HG02970 (cell line): Measurements from ENCODE around the gene KIF1B.
"Not testable (repeated sequence)": the region's sequence is repeated elsewhere in the genome, so short reads cannot be mapped to it uniquely, and the experiment has no call there.

ENCODE experiments used
- ATAC-seq: cut with Tn5 transposase; IDR thresholded peaks from one replicate; pipeline ENCODE4 v1.9.1; 2021; ENCODE audit warnings: mild to moderate bottlenecking, moderate library complexity, moderate number of reproducible peaks; ENCODE audit not compliant: unreplicated experiment, low FRiP score

Gene KIF1B

DNA sequence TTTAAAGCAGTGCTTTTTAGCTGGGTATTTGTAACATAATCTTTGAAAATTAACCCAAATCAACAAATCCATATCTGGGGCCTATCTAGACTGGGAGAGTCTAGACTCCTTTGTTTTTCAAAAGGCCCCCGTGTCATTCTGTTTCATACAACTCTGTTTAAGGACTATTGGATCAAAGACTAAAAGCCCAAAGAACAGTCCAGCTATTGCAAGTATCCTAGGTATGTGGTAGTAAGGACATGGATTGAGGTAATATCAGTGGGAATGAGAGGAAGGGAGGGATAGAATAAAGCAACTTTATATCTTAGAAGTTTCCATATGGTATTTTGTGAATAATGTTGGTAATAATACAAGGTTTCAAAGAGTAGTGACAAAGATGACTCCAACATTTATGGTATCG is 18.2 kb downstream of the KIF1B start:
- ATAC-seq, result no peak

DNA sequence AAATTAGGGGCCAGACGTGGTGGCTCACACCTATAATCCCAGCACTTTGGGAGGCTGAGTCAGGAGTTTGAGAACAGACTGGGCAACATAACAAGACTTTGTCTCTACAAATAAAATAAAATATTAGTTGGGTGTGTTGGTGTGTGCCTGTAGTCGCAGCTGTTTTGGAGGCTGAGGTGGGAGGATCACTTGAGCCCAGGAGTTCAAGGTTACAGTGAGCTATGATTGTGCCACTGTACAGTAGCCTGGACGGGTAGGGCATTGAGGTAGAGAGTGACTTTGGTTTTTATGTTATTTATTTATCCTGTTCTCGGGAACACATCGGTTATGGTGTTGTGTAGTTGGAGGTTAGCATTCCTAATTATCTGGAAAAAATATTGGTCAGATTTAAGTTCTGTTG is 19.5 kb downstream of the KIF1B start:
- no peak for ATAC-seq

- ATAC-seq, result no peak
Measured at GRCh38 chr1:10232163-10232562, 21.8 kb downstream of the KIF1B start.

- no peak for ATAC-seq
Measured at GRCh38 chr1:10236405-10237156, 26.2 kb downstream of the KIF1B start.

DNA sequence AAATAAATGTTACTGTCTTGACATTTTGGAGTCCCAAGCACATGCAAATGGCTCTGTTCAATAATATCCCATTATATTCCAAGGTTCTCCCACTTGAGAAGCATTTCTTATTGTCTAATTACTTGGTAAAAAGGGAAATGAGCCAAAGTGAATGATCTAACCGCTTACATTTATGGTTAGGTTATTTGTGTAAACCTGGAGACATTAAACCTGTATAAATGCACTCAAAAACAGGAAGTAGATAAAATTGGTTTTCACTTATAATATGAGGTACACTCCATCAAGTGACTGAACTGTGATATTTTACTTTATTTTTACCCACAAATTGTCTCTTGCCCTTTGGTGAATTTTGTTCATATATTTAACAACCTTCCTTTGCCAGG is 26.8 kb downstream of the KIF1B start:
- ATAC-seq, result no peak

- no peak for ATAC-seq
Measured at GRCh38 chr1:10242135-10242534, 31.8 kb downstream of the KIF1B start.

DNA sequence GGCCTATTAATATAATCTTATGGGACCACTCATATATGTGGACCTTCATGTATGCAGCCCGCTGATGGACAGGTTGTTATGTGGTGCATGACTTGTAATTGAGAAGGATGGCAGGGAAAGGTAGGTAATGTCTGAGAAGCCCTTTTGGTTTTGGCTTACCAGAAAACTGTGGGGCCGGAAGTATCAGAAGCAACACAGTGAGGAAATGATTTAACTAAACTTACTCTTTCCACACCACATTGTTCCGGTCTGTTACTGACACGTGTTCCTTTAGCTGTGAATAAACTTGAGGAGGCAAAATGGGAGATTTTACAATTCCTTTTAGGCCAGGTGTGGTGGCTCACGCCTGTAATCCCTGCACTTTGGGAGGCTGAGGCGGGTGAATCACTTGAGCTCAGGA is 32.4 kb downstream of the KIF1B start:
- ATAC-seq, result no peak

- no peak for ATAC-seq
Measured at GRCh38 chr1:10245674-10246073, 35.3 kb downstream of the KIF1B start.

- ATAC-seq, result no peak
Measured at GRCh38 chr1:10249808-10250457, 39.6 kb downstream of the KIF1B start.

GRCh38 chr1:10250663-10251062 is 40.3 kb downstream of the KIF1B start:
- ATAC-seq, result no peak

DNA sequence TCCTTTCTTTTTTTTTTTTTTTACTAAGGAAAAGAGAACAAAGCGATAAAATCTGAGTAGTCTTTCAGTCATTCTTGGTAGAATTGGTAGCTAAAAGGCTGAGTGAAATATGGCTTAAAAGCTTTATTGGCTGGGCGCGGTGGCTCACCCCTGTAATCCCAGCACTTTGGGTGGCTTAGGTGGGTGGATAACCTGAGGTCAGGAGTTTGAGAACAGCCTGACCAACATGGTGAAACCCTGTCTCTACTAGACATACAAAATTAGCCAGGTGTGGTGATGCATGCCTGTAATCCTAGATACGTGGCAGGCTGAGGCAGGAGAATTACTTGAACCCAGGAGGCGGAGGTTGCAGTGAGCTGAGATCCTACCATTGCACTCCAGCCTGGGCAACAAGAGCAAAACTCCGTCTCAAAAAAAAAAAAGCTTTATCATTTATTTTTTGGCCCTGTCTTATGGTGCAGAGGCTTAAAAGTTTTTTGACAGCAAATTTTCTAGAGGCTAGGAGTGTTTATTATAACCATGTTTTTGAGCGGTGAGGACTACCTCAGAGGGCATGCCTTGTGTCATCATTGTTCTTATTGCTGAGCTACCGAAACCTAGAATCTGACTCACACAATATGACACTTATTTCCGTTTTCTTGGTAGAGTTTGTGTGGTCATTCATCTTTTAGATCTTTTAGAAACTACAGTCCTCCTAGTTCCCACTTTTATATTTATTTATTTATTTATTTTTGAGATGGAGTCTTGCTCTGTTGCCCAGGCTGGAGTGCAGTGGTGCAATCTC is 41.1 kb downstream of the KIF1B start:
- not testable (repeated sequence) for ATAC-seq

GRCh38 chr1:10252508-10252907 is 42.1 kb downstream of the KIF1B start:
- ATAC-seq, result no peak

DNA sequence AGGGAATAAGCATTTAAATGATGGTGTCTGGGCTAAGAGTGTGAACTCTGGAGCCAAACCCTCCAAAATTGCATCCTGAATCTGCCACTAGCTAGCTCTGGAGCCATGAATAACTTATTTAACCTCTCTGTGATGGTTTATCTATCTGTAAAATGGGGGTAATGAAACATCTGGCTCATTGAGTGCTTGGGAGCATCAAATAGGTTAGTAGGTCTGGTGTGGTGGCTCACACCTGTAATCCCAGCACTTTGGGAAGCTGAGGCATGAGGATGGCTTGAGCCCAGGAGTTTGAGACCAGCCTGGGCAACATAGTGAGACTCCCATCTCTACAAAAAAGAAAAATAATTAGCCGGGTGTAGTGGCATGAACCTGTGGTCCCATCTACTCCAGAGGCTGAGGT is 42.8 kb downstream of the KIF1B start:
- ATAC-seq, result no peak

DNA sequence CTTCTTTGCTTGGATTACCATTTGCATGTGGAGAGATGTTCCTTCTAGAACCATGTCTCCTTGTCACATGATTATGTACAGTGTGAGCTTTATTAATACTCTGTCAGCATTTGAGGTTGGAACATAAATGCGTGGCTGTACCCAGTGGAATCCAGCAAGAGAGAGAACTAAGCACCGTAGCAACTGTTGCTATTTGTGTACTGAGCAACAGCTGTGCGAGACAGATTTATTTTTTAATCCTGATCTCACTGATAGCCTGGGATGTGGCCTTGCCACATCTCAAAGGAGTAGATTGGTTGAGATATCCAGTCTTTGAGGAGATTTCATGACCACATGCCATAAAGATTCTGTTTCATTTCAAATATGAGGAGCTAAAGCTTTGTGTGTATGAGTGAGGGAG is 43.4 kb downstream of the KIF1B start:
- no peak for ATAC-seq

DNA sequence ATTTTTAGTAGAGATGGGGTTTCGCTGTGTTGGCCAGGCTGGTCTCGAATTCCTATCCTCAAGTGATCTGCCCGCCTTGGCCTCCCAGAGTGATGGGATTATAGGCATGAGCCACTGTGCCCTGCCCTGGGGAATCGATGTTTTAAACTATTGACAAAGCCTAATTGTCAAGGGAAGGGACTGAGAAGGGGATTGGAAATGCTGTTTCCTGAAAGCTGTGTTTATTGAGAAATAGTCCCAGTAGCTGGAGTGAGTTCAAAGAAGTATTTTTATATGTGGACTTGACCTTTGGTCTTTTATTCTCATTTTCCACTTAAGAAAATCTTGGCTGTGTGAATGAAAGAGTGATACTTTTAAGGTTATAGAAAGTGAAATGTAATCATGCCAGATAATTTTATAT is 47.5 kb downstream of the KIF1B start:
- no peak for ATAC-seq

GRCh38 chr1:10259547-10259946 is 49.2 kb downstream of the KIF1B start:
- not testable (repeated sequence) for ATAC-seq

GRCh38 chr1:10263450-10264082 is 53.2 kb downstream of the KIF1B start:
- no peak for ATAC-seq

DNA sequence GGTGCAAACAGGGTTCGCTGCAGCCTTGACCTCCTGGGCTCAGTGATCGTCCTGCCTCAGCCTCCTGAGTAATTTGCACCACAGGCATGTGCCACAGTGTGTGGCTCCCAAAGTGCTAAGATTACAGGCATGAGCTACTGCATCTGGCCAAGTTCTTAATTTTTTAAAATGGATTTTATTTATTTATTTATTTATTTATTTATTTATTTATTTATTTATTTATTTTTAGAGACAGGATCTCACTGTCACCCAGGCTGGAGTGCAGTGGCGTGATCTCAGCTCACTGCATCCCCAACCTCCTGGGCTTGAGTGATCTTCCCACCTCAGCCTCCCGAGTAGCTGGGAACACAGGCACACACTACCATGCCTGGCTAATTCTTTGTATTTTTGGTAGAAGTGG is 54.7 kb downstream of the KIF1B start:
- ATAC-seq, result no peak

GRCh38 chr1:10265900-10266299 is 55.5 kb downstream of the KIF1B start:
- ATAC-seq, result no peak

DNA sequence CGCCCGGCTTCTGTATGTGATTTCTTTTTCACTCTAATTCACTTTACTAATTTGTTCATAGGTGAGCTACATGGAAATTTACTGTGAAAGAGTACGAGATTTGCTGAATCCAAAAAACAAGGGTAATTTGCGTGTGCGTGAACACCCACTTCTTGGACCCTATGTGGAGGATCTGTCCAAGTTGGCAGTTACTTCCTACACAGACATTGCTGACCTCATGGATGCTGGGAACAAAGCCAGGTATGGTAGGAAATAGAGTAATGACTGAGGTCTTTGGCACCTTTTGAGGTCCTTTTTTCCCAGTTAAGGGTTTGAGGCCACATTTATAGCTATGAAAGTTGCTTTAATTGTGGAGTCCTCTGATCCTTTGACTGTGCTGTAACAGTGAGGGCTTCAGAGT is 56.9 kb downstream of the KIF1B start:
- no peak for ATAC-seq

DNA sequence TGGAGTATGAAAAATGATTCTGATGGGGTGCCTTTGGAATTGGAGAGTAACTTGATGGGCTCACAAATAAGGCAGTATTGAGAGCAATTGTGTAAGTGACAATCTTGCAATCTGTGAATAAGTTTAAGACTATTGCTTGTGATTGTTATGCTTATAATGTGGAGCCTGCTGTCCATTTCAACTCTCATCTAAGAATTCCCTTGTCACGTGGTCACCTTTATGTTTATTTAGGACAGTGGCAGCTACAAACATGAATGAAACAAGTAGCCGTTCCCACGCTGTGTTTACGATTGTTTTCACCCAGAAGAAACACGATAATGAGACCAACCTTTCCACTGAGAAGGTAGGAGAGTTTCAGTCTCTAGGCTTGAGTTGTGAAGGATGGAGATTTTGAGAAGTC is 57.6 kb downstream of the KIF1B start:
- ATAC-seq, result no peak
